GM10248 (cell line): ENCODE results near the gene TRABD2A.
A peak's percentile ranks its signal among the peaks of the same experiment; 100 is the strongest.

ENCODE experiments used
- CTCF ChIA-PET: fragments of 300-600 bp; sonication (Branson Sonifier 250); formaldehyde crosslinking; extraction: SDS; loops from one replicate; lab custom pipeline; 2021; ENCODE audit warnings: antibody characterized with exemption; lab: Yijun Ruan, JAX
- POLR2A ChIA-PET: fragments of 350-650 bp; sonication (Branson Sonifier 250); formaldehyde crosslinking; extraction: SDS; loops from one replicate; lab custom pipeline; 2020; ENCODE audit warnings: antibody characterized with exemption; lab: Yijun Ruan, JAX
- DNase-seq: peaks from one replicate; pipeline ENCODE4 v3.0.0; 2012; ENCODE audit errors: extremely low spot score
- CTCF ChIP-seq: IDR thresholded peaks from 2 replicates; pipeline ENCODE4 v1.5.1; 2012; ENCODE audit warnings: mild to moderate bottlenecking, low read depth; ENCODE audit errors: extremely low read depth, missing control alignments, control extremely low read depth

The TRABD2A gene

DNA sequence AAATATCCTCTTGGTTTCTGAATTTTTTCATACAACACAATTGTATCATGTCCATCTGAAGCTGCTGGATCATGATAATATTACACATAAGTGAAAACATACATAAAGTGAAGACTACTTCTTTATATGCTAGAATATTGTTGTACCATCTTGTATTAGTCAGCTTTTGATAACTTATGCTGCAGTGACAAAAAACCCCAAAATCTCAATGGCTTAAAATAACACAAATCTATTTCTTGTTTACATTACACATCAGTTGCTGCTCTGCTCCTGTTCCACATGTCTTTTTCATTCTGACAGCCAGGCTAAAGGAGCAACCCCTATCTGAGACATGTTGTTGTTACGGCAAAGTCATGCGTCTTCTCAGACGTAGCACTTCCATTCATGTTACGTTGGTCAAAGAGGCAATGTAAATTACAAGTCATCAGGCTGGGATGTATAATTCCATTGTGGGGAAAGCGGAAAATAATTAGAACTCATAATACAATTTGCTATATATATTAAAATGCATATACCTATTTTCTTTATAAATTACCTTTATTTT is 30.3 kb upstream of the TRABD2A start:
- no peak for TF ChIP-seq CTCF
- DNase-seq, result no peak
- ChIA-PET POLR2A (no interaction called here), CTCF (interaction anchor here (5.3 kb wide), 1 partner anchor 14 kb away, joined by 41 read pairs; no protein-coding TSS in a partner anchor)

GRCh38 chr2:84908948-84909713 is 28.2 kb upstream of the TRABD2A start:
- CTCF ChIA-PET, result interaction anchor here (1.0 to 11.7 kb wide), 2 partner anchors 11 to 17 kb away, joined by 4 to 112 read pairs; no protein-coding TSS in a partner anchor
- POLR2A ChIA-PET, result interaction anchor here (1.2 to 3.6 kb wide), 2 partner anchors 10 to 17 kb away, joined by 5 to 20 read pairs; no protein-coding TSS in a partner anchor
- no peak for DNase-seq
- no peak for TF ChIP-seq CTCF

DNA sequence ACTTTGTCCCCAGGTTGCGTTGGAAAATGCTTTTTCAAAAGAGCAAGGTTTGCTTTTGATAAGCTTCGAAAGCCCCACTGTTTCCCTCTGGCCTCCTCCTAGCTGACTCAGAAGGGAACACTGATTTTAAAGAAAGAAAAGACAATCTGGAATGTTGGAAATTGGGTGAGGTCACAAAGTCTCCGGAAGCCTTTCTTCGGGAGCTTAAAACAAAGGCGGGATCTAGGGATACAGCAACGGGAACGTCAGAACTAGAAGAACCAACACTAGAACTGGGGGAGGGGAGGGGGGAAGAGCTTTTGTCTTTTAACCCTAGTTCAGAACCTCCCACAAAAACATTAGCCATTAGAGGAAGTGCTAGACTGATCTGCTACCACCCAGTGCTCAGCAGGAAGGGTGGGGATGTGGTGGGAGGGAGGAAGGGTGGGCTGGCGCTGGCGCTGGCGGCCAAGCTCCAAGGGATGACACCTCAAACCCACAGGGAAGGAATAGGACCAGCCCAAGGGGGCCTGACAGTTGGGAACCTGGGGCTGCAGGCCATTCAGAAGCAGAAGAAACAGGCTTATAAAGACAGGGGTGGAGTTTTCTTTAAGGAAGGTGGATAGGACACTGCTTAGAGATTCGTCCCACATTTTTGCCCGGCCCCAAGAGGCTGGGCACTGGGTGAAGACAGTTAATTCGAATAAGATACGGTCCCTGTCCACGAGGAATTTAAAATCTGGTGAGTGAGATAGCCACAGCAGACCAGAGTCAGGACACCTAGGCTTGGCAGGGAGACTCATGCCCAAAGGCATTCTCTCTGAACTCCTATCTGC is 26.2 kb upstream of the TRABD2A start:
- TF ChIP-seq CTCF, result no peak
- ChIA-PET CTCF (interaction anchor here (0.8 to 11.7 kb wide), 8 partner anchors 9 to 449 kb away, joined by 3 to 112 read pairs (median 4); no protein-coding TSS in a partner anchor), POLR2A (interaction anchor here (0.6 to 3.6 kb wide), 10 partner anchors 9 to 877 kb away, joined by 3 to 23 read pairs (median 8); no protein-coding TSS in a partner anchor)
- peak; percentile 76 for DNase-seq

DNA sequence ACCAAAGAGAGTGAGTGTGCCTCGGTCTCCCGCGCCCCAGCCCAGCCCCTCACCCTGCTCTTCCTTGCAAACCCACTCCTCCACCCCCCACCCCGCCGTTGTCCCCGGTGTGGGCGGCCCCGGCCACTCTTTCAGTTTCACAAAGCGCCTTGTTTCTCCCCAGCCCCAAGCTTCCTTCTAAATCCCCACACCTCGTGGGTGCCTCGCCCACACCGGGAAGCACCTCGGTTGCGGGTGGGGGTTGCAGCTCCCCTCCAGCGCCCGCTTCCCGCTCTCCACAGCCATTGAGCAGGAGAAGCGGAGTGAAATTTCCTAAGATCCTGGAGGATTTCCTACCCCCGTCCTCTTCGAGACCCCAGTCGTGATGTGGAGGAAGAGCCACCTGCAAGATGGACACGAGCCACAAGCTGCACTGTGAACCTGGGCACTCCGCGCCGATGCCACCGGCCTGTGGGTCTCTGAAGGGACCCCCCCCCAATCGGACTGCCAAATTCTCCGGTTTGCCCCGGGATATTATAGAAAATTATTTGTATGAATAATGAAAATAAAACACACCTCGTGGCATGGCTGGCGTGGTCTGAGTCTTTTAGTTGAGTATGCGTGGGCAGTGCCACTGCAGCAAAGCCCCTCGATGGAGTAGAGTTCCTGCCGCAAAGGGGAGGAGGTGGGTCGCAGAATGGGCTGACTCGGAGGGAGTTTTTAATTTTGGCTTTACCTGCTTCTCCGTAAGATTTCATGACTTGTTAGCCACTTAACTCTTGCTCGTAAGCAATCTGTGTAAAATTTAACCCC is 25.4 kb upstream of the TRABD2A start:
- DNase-seq, result peak; percentile 65
- ChIA-PET CTCF (interaction anchor here (0.8 to 11.7 kb wide), 7 partner anchors 8 to 448 kb away, joined by 3 to 112 read pairs (median 4); no protein-coding TSS in a partner anchor), POLR2A (interaction anchor here (0.5 to 3.6 kb wide), 13 partner anchors 10 to 876 kb away, joined by 3 to 23 read pairs (median 6); no protein-coding TSS in a partner anchor)
- no peak for TF ChIP-seq CTCF

DNA sequence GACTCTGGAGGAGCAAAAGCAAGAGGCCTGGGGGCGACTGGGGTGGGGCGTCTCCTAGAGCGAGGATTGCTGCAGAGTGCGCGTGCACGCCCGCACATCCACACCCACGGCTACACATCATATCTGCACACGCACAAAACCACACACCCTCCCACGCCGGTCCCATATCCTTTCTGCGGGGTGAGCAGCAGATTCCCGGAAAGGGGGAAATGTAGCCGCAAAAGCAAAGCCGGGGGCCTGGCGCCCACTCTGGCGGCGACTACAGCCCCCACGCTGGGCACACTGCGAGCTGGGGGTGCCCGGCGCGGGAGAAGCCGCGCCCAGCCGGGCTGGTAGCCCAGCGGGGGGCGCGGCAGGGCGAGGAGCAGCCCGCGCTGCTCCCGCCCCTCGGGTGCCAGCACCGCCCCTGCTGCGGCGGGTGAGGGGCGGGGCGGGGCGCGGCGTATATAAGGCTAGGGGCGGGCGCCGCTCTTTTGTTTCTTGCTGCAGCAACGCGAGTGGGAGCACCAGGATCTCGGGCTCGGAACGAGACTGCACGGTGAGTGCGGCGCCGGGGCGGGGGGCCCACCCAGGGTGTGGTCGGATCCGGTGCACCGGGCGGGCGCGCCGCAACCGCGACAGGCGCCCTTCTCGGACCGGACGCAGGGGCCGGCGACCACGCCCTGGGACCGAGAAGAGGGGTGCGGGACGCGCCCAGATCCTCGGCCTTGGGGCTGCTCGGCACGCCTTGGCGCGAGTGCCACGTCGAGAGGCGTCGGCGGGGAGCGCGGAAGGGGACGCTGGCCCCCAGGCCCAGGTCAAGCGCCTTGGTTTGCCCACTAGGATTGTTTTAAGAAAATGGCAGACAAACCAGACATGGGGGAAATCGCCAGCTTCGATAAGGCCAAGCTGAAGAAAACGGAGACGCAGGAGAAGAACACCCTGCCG is 24.6 kb upstream of the TRABD2A start, which contains the start of gene TMSB10:
TSS of gene TMSB10 (plus strand) at position 476 of the 927 bp plus-strand sequence.
- CTCF ChIA-PET, result interaction anchor here (1.3 to 11.7 kb wide), 3 partner anchors 15 to 34 kb away, joined by 4 to 112 read pairs (median 5); no protein-coding TSS in a partner anchor
- peak; percentile 93 for DNase-seq
- peak; percentile 8 for TF ChIP-seq CTCF
- POLR2A ChIA-PET, result interaction anchor here (0.5 to 3.6 kb wide), 9 partner anchors 12 to 454 kb away, joined by 3 to 23 read pairs (median 7); no protein-coding TSS in a partner anchor
